IPS DF 19.7 (cell line): Measurements from ENCODE around the gene SIK3.
"Not testable (repeated sequence)": the region's sequence is repeated elsewhere in the genome, so short reads cannot be mapped to it uniquely, and the experiment has no call there.

Experiments used
- DNase-seq: peaks from one replicate; pipeline ENCODE4 v3.0.0-alpha.2; 2013; ENCODE audit warnings: low read depth, low spot score

Gene SIK3

DNA sequence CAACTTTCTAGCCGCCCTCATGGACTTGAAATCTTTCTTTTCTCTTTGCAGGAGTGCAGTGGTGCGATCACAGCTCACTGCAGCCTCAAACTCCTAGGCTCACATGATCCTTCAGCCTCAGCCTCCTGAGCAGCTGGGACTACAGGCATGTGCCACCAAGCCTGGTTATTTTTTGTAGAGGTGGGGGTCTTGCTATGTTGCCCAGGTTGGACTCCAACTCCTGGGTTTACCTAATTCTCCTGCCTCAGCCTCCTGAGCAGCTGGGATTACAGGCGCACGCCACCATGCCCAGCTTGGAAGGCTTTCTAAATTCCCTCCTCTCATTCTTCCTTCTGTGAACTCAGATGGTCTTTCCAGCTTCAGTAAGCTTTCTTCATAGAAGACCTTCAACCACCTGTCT lies 256.1 kb downstream of the SIK3 start:
- no peak for DNase-seq

DNA sequence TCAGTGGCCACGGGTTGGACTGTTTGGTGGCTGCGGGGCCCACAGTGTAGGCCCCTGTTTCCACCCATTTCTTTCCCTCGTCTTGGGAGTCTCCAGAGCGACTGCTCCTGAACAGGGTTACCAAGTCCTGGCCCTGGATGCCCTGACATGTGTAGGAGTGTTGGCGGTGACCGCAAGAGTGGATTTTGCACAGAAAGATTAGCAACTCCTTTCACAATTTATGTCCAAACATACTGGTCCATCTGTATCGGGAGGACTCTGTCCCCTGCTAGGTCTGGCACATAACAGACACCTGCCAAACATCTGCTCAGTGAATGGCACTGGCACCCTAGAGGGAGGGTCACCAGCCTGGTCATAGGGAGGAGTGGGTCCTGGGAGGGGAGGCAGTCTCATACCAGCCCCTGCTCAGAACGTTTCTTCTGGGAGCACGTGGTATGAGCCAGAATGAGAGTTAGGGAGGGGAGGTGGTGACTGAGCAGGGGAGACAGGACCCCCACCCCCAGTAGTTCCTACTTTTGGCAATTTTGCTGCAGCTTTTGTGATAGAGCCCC lies 257.4 kb downstream of the SIK3 start:
- DNase-seq = no peak

DNA sequence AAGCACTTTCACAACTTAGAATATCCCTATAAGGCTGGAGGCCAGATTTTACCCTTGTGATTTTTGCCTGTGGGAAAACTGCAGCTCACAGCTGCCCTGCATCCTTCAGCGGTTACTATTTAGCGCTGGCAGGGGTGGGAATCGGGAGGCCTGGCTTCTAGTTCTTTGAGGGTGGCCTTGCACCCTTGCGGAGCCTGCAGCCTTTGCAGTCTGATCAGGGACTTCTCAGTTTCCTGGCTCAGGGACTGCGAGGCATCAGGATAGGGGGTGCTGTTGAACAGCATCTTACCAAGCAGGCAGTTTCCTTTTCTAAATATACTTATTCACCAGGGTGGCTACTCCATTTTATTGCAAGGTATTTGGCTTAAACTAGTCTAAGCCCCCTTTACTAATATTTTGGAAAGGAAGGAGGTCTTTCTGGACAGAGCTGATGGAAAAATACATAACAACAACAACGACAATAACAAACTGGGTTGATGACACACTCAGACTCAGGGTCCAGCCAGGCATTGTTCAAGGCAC lies 257.9 kb downstream of the SIK3 start:
- no peak for DNase-seq

DNA sequence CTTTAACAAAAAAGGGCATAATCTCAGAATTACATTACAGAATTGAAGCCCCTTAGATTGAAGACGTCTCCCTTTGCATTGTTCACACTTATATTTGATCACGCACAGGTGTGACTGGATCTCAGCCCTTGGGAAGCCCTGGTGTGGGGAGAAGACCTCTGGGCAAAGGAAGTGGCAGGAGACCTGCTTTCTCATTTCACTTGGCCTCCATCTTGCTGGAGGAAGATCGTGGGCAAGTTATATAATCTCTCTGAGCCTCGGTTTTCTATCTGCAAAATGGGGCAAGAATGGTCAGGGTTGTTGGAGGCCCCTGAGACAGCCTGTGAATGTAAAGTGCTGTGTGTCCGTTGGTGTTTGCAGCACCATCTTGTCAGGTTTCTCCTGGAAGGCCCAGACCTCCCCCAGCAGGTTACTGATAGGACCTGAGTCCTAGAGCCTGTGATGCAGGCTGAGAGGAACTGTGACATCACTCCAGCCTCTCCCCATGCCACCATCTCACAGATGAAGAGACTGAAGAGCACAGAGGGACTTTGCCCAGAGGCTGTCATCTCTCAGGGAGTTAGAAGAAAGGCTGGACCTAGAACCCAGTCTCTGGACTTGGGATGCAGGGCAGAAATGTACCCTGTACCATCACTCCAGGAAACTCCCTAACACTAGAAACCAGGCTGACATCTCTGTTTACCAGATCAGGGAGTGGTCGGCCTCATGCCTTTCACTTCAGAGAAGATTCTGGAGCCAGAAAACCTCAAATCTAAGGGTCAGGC lies 259.7 kb downstream of the SIK3 start:
- no peak for DNase-seq

DNA sequence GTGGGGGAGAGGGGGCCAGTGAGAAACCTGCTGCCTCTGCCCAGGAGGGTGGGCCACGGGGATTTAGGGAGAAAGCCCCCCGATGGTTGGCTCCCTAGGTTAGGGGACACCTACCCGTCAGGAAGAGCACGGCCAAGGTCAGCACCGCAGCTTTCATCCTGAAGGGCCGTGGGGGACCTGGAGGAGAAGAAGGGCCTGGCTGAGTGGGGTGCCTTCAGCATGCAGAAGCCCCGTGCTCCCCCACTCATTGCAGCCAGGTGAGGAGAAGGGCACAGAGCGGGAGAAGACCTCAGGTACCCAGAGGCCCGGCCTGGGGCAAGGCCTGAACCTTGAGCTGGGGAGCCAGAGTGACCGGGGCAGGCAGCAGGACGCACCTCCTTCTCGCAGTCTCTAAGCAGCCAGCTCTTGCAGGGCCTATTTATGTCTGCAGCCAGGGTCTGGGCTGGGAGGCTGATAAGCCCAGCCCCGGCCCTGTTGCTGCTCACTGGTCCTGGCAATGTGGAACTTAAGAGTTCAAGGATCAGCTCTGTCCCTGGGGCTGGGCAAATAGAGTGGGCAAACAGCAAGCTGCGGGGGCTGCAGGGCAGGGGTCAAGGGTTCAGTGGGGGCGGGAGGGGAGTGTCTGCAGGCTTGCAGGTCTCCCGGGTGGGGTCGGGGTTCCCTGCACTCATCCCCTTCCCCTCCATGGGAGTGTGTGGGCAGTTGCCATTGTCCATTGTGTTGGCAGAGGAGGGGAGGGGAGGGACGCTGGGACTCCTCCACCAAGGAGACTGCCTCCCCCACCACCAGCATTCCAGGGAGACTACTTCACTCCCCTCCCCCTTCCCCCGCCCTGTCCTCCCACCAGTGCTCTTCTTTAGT lies 260.8 kb downstream of the SIK3 start, which contains the start of gene APOA1:
Gene APOA1 (minus strand): TSS at position 392 of the 861 bp plus-strand sequence. CDS start 235 bp downstream, at position 157.
- DNase-seq = no peak

DNA sequence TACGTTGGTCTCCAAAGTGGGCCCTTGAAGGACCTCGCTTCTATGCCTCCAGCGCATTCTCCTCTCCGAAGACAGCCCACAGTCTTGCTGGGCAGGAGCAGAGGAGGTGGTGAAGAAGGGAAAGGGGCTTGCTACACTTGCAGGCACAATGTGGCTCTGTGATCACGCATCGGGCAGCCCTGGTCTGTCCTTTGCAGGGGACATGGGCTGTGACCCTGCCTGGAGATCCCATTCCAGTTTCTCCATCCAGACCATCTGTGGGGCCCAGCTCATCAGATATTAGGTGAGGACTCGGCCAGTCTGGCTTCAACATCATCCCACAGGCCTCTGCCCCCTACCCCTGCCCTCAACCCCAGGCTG lies 261.6 kb downstream of the SIK3 start:
- no peak for DNase-seq

DNA sequence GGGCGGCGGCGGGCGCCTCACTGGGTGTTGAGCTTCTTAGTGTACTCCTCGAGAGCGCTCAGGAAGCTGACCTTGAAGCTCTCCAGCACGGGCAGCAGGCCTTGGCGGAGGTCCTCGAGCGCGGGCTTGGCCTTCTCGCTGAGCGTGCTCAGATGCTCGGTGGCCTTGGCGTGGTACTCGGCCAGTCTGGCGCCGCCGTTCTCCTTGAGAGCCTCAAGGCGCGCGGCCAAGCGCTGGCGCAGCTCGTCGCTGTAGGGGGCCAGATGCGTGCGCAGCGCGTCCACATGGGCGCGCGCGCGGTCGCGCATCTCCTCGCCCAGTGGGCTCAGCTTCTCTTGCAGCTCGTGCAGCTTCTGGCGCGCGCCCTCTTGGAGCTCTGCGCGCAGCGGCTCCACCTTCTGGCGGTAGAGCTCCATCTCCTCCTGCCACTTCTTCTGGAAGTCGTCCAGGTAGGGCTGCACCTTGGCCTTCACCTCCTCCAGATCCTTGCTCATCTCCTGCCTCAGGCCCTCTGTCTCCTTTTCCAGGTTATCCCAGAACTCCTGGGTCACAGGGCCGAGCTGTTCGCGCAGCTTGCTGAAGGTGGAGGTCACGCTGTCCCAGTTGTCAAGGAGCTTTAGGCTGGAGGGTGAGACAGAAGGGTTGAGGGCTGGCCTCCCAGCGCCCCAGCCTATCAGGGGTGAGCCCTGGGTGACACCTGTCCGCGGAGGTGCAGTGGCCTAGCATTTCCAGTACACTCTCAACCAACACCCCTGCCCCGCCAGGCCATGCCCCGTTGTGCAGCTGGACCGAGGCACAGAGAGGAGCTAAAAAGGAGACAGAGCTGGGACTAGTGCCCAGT lies 262.2 kb downstream of the SIK3 start:
- DNase-seq = peak; percentile 68

DNA sequence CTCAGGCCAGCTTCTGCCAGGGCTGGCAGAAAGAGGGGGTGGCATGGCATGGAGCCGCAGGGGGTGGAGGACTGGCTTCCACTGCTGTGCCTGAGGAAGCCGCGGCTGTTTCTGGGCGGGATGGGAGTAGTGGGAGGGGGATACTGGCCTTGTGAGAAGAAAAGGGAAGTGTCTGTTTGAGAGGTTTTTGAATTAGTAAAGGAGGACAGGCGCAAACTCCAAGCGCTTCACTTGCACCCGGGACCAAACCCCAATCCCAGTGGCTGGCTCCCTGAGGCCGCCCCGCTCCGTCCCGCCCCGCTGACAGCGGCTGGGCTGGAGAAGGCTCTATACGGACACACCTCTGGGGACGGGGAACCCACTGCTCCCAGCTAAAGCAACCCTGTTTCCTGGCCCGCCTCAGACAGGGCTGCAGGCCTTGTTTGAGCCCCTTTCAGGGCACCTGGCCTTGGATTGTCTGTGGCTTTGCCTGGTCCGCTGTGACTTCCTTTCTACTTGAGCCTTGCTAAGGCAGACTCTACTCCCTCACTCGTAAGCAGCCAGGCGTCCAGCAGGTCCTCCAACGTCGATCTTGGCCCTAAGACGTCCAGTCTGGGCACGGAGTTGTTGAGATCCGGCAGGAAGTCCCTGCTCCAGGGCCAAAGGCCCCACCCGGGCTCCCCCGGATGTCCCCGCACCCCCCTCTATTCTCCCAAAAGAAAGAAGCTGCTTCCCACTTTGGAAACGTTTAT lies 263.0 kb downstream of the SIK3 start:
- no peak for DNase-seq

- DNase-seq = not testable (repeated sequence)
These were observed 263.6 kb downstream of the SIK3 start for GRCh38 chr11:116834535-116835041.

DNA sequence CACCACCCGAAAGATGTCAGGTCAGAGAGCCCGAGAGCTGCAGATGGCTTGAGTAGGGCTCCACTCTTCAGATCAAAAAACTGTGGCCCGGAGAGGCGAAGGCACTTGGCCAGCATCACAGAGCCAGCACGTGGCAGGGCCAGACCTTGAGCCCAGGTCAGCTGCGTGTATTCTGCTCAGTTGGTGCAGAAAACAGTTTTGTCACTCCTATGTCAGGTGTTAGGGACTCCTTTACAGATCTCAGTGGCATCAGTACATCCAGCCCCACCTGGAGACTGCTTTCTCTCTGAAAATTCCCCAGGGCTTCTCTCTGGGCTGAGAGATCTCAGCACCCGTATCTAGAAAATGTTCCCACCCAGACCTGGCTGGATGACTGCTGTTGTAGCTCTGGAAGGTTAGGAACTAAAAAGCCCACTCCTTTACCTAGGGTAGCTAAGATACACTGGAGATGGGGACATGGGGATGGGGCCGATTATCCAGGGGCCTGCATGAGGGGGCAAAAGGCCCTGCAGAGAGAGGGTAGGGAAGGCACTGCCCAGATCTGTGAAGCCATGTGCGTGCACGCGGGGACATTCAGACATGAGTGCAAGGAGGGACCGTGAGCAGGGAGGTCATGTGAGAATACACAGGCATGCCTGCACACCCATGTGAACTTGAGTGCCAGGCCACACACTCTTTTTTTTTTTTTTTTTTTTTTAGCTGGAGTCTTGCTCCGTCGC lies 264.3 kb downstream of the SIK3 start:
- no peak for DNase-seq

DNA sequence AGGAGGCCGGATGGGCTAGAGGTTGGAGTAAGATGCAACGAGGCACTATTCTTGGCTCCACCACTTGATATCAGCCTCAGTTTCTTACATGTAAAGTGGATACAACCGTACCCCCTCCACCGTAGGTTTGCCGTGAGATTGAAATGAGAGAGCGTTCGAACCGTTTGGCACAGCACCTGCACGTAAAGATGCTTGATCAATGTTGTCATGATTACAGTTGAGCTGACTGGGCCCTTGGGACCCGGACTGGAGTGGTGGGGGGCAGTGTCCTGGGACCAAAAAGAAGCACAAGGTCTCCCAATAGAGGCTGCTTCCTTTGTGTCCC lies 264.8 kb downstream of the SIK3 start:
- DNase-seq = no peak

GRCh38 chr11:116832350-116833290 lies 265.6 kb downstream of the SIK3 start:
- DNase-seq = no peak

GRCh38 chr11:116831790-116832349 lies 266.4 kb downstream of the SIK3 start:
- no peak for DNase-seq

GRCh38 chr11:116830184-116830912 lies 267.9 kb downstream of the SIK3 start:
- no peak for DNase-seq

DNA sequence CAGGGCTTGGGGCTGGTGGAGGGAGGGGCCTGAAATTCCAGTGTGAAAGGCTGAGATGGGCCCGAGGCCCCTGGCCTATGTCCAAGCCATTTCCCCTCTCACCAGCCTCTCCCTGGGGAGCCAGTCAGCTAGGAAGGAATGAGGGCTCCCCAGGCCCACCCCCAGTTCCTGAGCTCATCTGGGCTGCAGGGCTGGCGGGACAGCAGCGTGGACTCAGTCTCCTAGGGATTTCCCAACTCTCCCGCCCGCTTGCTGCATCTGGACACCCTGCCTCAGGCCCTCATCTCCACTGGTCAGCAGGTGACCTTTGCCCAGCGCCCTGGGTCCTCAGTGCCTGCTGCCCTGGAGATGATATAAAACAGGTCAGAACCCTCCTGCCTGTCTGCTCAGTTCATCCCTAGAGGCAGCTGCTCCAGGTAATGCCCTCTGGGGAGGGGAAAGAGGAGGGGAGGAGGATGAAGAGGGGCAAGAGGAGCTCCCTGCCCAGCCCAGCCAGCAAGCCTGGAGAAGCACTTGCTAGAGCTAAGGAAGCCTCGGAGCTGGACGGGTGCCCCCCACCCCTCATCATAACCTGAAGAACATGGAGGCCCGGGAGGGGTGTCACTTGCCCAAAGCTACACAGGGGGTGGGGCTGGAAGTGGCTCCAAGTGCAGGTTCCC lies 268.6 kb downstream of the SIK3 start, which contains the start of gene APOC3:
Gene APOC3 (plus strand): TSS at position 383 of the 659 bp plus-strand sequence. CDS start 676 bp downstream, outside the sequence.
- no peak for DNase-seq

- DNase-seq = no peak
These were observed 269.4 kb downstream of the SIK3 start for GRCh38 chr11:116828632-116829524.
